OCI-LY7 (cell line): ENCODE data around the gene DMD.

Experiments
- EZH2phosphoT487 ChIP-seq: fragments of 200-600 bp; sonication (generic); IDR thresholded peaks from 2 replicates; pipeline ENCODE4 v1.6.1; 2018; ENCODE audit warnings: low read depth, borderline replicate concordance, mild to moderate bottlenecking, mixed run types, antibody characterized with exemption, low read length, moderate library complexity, mixed read lengths
- TF ChIP-seq, protein P1 (sequence below): fragments of 200-600 bp; sonication (generic); conservative IDR thresholded peaks from 2 replicates; pipeline ENCODE4 v1.5.1; 2014; ENCODE audit warnings: mild to moderate bottlenecking, antibody characterized with exemption, low read length, moderate library complexity, mixed read lengths

DNA sequence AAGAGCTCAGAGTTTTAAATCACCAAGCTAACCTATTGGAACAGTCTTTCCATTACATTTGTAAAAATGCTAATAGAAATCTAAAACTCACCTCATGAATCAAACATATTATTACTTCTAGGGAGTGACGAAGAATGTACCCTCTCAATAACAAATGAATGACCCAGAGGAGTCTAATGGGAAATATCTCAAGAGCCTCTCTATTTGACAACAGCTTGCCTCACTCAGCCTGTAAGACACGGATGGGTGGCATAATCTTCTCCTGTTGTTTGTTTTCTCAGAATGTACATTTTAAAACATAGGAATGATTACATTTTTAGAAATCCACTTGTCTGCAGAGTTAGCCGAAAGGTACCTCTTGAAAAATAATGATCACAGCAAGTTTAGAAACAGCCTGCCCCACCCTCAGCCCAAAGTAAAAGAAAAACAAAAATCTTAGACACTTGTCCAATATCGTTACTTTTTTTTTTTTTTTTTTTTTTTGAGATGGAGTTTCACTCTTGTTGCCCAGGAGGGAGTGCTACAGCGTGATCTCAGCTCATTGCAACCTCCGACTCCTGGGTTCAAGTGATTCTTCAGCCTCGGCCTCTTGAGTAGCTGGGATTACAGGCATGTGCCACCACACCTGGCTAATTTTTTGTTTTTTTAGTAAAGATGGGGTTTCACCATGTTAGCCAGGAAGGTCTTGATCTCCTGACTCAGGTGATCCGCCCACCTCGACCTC, 1955.9 kb downstream of the DMD start:
- TF ChIP-seq, protein P1, sequence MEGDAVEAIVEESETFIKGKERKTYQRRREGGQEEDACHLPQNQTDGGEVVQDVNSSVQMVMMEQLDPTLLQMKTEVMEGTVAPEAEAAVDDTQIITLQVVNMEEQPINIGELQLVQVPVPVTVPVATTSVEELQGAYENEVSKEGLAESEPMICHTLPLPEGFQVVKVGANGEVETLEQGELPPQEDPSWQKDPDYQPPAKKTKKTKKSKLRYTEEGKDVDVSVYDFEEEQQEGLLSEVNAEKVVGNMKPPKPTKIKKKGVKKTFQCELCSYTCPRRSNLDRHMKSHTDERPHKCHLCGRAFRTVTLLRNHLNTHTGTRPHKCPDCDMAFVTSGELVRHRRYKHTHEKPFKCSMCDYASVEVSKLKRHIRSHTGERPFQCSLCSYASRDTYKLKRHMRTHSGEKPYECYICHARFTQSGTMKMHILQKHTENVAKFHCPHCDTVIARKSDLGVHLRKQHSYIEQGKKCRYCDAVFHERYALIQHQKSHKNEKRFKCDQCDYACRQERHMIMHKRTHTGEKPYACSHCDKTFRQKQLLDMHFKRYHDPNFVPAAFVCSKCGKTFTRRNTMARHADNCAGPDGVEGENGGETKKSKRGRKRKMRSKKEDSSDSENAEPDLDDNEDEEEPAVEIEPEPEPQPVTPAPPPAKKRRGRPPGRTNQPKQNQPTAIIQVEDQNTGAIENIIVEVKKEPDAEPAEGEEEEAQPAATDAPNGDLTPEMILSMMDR: no peak
- TF ChIP-seq EZH2phosphoT487: no peak
